ENCODE measurements around the gene NLRP10.

Gene NLRP10

DNA sequence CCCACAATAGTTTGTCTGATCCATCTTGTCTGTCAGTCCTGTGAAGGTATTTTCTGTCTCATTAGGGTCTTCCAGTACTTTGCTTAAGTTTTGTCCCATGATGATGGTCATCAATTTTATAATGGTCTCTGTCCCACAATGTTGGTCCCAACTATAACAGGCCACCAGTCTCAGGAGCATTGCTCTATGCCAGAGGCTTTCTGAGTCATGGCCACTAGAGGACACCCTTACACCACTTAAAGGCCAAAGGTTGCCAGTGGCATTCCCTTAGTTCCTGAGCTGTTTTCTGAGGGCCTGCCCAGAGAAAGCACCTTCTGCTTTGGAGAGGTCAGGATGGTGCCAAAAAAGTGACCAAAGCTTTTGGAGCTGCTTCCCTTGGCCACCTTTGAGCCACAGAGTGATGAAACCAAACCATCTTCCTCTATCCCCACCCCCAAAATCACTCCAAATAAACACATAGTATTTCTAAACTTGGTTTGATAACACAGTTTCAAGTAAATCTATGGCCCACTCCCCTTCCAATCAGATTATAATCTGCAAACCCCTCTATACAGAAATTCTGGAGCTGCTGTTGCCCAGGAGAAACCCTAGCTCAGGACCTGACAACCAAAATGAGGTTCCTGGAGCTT, 41.2 kb upstream of the NLRP10 start:
- in situ Hi-C loops (cut with MboI; ENCODE audit: low sequenced_read_pairs, unreplicated experiment), result loop anchor here (10.0 kb wide), 1 partner anchor 88 kb away; no protein-coding TSS in a partner anchor
- peak; percentile 69 for DNase-seq (ENCODE audit: low spot score)
- TF ChIP-seq, protein P1, sequence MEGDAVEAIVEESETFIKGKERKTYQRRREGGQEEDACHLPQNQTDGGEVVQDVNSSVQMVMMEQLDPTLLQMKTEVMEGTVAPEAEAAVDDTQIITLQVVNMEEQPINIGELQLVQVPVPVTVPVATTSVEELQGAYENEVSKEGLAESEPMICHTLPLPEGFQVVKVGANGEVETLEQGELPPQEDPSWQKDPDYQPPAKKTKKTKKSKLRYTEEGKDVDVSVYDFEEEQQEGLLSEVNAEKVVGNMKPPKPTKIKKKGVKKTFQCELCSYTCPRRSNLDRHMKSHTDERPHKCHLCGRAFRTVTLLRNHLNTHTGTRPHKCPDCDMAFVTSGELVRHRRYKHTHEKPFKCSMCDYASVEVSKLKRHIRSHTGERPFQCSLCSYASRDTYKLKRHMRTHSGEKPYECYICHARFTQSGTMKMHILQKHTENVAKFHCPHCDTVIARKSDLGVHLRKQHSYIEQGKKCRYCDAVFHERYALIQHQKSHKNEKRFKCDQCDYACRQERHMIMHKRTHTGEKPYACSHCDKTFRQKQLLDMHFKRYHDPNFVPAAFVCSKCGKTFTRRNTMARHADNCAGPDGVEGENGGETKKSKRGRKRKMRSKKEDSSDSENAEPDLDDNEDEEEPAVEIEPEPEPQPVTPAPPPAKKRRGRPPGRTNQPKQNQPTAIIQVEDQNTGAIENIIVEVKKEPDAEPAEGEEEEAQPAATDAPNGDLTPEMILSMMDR (IDR thresholded peaks at IDR 0.05; ENCODE audit: borderline replicate concordance, control extremely low read depth, extremely low read depth, insufficient read depth, missing control alignments), result peak; percentile 89

DNA sequence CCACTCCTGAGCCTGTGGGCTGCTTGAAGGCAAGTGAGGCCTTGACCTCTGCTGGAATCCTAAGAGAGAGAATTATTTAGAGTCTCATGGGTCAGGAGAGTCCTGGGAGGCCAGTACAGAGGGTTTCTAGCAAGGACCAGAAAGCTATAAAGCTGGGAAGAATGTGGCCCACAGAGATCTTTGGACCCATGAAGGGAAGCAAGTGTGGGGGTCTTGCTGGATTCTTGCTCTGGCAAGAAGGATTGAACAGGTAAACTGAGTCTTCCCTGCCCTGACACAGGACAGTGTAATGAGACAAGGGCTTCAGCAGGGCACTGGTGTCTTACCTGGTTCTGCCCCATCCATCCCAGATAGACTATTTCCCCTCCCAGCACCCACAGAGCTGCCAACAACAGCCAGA, 40.3 kb upstream of the NLRP10 start:
- TF ChIP-seq, protein P1 (IDR thresholded peaks at IDR 0.05; ENCODE audit: borderline replicate concordance, control extremely low read depth, extremely low read depth, insufficient read depth, missing control alignments), result no peak
- in situ Hi-C loops (cut with MboI; ENCODE audit: low sequenced_read_pairs, unreplicated experiment), result loop anchor here (10.0 kb wide), 1 partner anchor 89 kb away; no protein-coding TSS in a partner anchor
- no peak for DNase-seq (ENCODE audit: low spot score)

DNA sequence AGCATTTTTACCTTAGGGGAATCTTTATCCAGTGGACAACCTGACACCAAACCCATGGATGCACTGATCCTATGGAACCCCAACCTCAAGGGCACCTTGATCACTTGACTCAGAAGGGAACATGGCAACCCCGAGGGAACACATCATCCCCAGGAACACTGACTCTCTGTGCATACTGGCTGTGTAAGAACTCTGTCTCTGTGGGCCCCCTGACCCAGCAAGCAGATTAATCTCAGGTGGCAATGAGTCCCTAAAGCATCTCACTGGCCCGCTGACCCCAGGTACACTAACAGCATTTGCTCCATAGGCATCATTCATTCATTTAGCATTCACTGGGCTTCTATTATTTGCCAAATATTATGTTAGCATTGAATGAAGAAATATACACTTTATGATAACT, 38.8 kb upstream of the NLRP10 start:
- DNase-seq (ENCODE audit: low spot score), result no peak
- in situ Hi-C loops (cut with MboI; ENCODE audit: low sequenced_read_pairs, unreplicated experiment), result loop anchor here (10.0 kb wide), 1 partner anchor 91 kb away; no protein-coding TSS in a partner anchor
- TF ChIP-seq, protein P1 (IDR thresholded peaks at IDR 0.05; ENCODE audit: borderline replicate concordance, control extremely low read depth, extremely low read depth, insufficient read depth, missing control alignments), result no peak

DNA sequence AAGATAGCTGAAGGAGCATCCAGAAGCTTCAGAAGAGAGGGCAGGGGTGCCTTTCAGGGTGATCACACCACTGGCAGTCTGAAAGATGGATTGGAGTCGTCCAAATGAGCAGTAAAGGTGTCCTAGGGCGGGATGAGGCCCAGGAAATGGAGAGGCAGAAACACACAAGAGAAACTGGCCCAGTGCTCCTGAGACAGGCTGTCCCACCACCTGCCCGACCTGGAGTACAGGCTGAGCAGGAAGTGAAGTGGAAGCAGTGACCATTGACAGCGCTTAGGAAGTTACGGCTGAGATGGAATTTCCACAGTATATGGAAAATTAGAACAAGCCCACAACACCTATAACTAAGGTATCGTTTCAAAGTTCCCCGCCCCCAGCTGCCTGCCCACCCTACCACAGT, 37.9 kb upstream of the NLRP10 start:
- in situ Hi-C loops (cut with MboI; ENCODE audit: low sequenced_read_pairs, unreplicated experiment), result loop anchor here (10.0 kb wide), 1 partner anchor 92 kb away; no protein-coding TSS in a partner anchor
- no peak for DNase-seq (ENCODE audit: low spot score)
- TF ChIP-seq, protein P1 (IDR thresholded peaks at IDR 0.05; ENCODE audit: borderline replicate concordance, control extremely low read depth, extremely low read depth, insufficient read depth, missing control alignments), result no peak

DNA sequence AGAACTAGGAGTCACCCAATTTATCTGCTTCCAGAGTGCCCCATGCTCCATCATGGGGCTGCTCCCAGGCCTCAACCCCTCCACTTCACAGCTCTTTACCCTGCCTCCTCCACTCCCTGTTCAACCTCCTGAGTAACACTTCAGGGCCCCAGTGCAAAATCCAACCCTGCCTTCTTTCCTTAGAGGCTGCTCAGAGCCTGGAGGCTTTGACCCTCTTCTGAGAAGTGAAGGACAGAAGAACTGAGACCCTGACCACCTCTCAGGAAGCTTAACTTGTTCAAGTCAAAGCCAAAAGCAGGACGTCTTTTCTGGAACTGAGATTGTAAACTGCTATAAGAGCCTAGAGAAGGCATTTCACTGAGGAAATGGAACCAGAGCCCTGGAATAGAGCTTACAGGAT, 37.4 kb upstream of the NLRP10 start:
- TF ChIP-seq, protein P1 (IDR thresholded peaks at IDR 0.05; ENCODE audit: borderline replicate concordance, control extremely low read depth, extremely low read depth, insufficient read depth, missing control alignments), result no peak
- in situ Hi-C loops (cut with MboI; ENCODE audit: low sequenced_read_pairs, unreplicated experiment), result loop anchor here (10.0 kb wide), 1 partner anchor 92 kb away; no protein-coding TSS in a partner anchor
- DNase-seq (ENCODE audit: low spot score), result no peak

DNA sequence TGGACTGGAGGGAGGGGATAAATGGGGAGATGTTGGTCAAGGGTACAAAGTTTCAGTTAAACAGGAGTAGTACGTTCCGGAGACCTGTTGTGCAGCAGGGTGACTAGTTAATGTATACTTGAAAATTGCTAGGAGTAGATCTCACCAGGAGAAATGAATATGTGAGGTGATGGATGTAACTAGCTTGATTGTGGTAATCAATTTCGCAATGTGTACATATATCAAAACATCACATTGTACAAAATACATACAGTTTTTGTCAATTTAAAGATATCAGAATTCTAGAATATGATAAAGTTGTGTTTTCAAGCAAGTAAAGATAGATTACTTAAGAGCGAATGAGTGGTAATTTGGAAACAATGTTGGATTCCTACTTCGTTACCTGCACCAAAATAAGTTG, 35.1 kb upstream of the NLRP10 start:
- in situ Hi-C loops (cut with MboI; ENCODE audit: low sequenced_read_pairs, unreplicated experiment), result loop anchor here (10.0 kb wide), 1 partner anchor 94 kb away; no protein-coding TSS in a partner anchor
- TF ChIP-seq, protein P1 (IDR thresholded peaks at IDR 0.05; ENCODE audit: borderline replicate concordance, control extremely low read depth, extremely low read depth, insufficient read depth, missing control alignments), result no peak
- DNase-seq (ENCODE audit: low spot score), result no peak

All from GM13976 (cell line).